ENCODE data around the gene SLC25A12. TPM values are rescaled to one million over a fixed set of nuclear protein-coding genes. Genes with fewer than 3 reads are reported as not detected.

The SLC25A12 gene
- total and polyA plus RNA-seq, 9 of the 15 experiments (the other 6 are each of a cell fraction or from before 2014, with no cell fraction given), result 13.5 to 36.5 (median 21.7) TPM

DNA sequence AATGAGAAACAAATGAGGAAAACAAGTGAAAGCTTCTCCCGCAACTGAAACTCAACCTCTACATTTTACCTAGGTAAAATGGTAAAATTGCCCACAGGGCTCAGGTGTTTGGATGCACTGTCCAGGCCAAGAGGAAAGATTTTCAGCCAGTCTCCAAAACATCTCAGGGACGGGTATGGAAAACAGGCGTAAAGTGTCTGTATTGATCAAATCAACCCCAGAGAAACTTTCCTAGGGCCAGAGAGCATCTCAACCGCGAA, 27.9 kb upstream of the SLC25A12 start (continued):
- TF ChIP-seq ZNF318 (IDR thresholded peaks at IDR 0.05; ENCODE audit: borderline replicate concordance in 1 of 2, low read depth in 1 of 2) (no peak), SIN3A (IDR thresholded peaks at IDR 0.05; ENCODE audit: borderline replicate concordance in 2 of 2, control insufficient read depth in 1 of 2, low read depth in 2 of 2, low read length in 2 of 2) (no peak), COPS2 (conservative IDR thresholded peaks at IDR 0.05) (no peak), ZZZ3 (IDR thresholded peaks at IDR 0.05) (0 out of 2 replicates have a peak, but pooled peaks have one; percentile 12), ZNF668 (CRISPR knock-in tag; IDR thresholded peaks at IDR 0.05) (0 out of 2 replicates have a peak, but pooled peaks have one; percentile 19), DDX20 (tag; IDR thresholded peaks at IDR 0.05; ENCODE audit: low read depth) (no peak), ZNF584 (CRISPR knock-in tag; IDR thresholded peaks at IDR 0.05; ENCODE audit: low read depth) (no peak), ZFPM2 (CRISPR knock-in tag; IDR thresholded peaks at IDR 0.05) (no peak), FOXJ2 (tag; IDR thresholded peaks at IDR 0.05) (no peak), FOXA1 (IDR thresholded peaks at IDR 0.05; ENCODE audit: borderline replicate concordance) (no peak), GTF2E2 (tag; IDR thresholded peaks at IDR 0.05) (peak; percentile 46; the same call in 1 of the 2 replicates), ARNT (IDR thresholded peaks at IDR 0.05) (peak in 1 of 2 experiments; percentile 24; a peak in 1 of 4 replicates)
- TF ChIP-seq, protein P1, sequence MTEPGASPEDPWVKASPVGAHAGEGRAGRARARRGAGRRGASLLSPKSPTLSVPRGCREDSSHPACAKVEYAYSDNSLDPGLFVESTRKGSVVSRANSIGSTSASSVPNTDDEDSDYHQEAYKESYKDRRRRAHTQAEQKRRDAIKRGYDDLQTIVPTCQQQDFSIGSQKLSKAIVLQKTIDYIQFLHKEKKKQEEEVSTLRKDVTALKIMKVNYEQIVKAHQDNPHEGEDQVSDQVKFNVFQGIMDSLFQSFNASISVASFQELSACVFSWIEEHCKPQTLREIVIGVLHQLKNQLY (CRISPR knock-in tag; conservative IDR thresholded peaks at IDR 0.05), result no peak
- TF ChIP-seq, protein P2, sequence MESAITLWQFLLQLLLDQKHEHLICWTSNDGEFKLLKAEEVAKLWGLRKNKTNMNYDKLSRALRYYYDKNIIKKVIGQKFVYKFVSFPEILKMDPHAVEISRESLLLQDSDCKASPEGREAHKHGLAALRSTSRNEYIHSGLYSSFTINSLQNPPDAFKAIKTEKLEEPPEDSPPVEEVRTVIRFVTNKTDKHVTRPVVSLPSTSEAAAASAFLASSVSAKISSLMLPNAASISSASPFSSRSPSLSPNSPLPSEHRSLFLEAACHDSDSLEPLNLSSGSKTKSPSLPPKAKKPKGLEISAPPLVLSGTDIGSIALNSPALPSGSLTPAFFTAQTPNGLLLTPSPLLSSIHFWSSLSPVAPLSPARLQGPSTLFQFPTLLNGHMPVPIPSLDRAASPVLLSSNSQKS (CRISPR knock-in tag; IDR thresholded peaks at IDR 0.05), result no peak
- TF ChIP-seq, protein P3, sequence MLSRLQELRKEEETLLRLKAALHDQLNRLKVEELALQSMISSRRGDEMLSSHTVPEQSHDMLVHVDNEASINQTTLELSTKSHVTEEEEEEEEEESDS (CRISPR knock-in tag; IDR thresholded peaks at IDR 0.05), result no peak
- TF ChIP-seq, protein P4, sequence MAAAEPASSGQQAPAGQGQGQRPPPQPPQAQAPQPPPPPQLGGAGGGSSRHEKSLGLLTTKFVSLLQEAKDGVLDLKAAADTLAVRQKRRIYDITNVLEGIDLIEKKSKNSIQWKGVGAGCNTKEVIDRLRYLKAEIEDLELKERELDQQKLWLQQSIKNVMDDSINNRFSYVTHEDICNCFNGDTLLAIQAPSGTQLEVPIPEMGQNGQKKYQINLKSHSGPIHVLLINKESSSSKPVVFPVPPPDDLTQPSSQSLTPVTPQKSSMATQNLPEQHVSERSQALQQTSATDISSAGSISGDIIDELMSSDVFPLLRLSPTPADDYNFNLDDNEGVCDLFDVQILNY (CRISPR knock-in tag; IDR thresholded peaks at IDR 0.05), result no peak
- TF ChIP-seq, protein P5, sequence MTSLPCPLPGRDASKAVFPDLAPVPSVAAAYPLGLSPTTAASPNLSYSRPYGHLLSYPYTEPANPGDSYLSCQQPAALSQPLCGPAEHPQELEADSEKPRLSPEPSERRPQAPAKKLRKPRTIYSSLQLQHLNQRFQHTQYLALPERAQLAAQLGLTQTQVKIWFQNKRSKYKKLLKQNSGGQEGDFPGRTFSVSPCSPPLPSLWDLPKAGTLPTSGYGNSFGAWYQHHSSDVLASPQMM (CRISPR knock-in tag; IDR thresholded peaks at IDR 0.05), result no peak

Data from K562 (cell line).